ENCODE results near the gene YY1.
"Not testable (repeated sequence)": the region's sequence is repeated elsewhere in the genome, so short reads cannot be mapped to it uniquely, and the experiment has no call there.

YY1 gene

GRCh38 chr14:100297320-100298300 lies 58.7 kb downstream of the YY1 start:
- no peak for DNase-seq

GRCh38 chr14:100298551-100299237 lies 59.8 kb downstream of the YY1 start:
- DNase-seq = no peak

GRCh38 chr14:100299238-100299560 lies 60.3 kb downstream of the YY1 start:
- no peak for DNase-seq

GRCh38 chr14:100302616-100303015 lies 63.7 kb downstream of the YY1 start:
- DNase-seq = no peak

DNA sequence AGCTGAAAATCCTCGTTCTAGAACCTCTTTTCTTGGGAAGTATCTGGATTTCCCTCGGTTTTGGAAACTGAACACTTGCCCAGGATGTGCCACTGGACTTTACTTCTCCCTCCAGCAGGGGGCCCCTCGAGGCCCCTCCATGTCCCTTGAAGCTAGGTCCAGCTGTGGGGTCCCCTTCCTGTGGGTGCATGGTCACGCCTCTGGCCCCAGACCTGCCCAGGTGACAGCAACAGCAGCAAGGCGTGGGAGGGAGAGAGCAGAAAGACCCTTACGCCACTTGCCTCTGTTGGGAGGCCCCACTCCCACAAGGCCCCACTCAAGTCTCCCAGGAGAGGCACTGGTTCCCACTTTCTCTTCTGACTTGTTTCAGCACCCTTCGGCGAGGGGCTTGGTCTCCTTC lies 64.2 kb downstream of the YY1 start:
- DNase-seq = no peak

GRCh38 chr14:100303925-100304324 lies 65.0 kb downstream of the YY1 start:
- no peak for DNase-seq

GRCh38 chr14:100304825-100305323 lies 65.9 kb downstream of the YY1 start:
- peak; percentile 28 for DNase-seq

DNA sequence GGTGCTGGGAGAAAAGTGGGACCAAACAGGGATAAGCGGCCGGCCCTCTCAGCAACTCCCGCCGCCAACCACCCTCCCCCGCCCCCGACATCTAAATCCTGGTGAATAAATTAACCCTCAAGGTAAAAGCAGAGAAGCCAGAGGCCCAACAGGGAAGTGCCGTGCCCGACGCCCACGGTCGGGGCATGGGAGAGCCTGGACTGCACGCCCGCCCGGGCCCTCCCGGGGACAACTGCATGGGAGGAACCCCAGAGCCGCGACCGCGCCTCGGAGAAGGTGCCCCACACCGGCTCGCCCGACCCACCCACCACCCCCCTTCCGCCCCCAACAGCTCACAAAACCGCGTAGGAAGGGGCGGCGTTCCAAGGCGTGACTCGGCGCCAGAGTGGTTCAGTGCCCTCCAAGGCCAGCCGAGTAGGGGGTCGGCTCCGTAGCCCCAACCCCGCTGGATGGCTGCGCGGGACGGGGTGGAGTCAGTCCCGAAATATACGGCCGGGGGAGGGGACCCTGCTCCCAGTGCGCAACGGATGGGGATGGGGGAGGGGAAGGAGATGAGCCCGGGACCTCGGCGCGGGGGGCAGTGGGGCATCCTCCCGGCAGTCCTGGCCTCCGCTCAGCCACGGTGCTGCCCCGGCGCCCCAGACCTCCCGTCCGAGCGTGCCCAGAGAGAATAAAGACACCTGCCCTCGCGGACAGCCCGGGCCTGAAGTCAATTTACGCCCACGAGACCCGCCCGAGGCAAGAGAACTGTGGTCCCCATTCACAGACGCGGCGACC lies 66.6 kb downstream of the YY1 start:
- no peak for DNase-seq

GRCh38 chr14:100306101-100306997 lies 67.4 kb downstream of the YY1 start, which contains the start of gene SLC25A29:
Gene SLC25A29 (minus strand): TSS chr14:100306444. CDS start chr14:100306232, 212 bp downstream.
- DNase-seq = peak; percentile 68

DNA sequence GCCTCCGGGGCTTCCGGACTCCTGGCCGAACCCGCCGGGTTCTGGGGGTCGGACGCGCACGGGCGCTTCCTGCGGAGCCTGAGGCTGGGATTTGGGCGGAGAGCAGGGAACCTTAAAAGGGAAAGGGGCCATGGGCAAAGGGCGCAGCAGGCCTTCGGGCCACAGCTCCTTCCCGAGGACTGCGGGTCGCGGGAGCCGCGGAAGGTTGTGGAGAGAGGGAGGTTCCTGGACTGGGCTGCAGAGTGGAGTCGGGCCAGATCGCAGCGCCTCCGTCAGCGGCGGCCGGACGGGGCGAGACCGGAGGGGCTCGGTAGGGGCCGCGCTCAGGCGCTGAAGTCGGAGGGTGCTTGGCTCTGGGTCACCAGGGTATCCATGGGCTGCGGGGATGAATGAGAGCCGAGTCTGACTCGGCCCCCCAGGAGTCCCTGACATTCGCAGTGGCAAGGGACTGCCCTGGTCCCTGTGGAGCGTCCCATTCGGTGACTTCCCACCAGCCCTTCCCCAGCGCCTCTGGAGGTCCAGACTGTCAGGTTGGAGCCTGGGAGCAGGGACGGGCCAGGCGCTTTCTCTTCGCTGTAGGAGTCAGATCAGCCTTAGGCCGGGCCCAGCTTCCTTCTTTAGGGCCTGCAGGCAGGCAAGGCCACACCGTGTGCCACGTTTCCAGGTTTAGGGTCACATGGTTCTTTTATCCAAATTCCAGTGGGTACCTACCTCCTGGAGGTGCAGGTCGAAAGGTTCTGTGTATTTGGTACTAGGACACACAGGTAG lies 68.2 kb downstream of the YY1 start:
- DNase-seq = no peak

GRCh38 chr14:100307766-100308426 lies 69.0 kb downstream of the YY1 start:
- no peak for DNase-seq

- DNase-seq = not testable (repeated sequence)
These were observed 69.5 kb downstream of the YY1 start for GRCh38 chr14:100308427-100308792.

- DNase-seq = no peak
These were observed 70.2 kb downstream of the YY1 start for GRCh38 chr14:100309028-100309737.

GRCh38 chr14:100312110-100312876 lies 73.3 kb downstream of the YY1 start:
- not testable (repeated sequence) for DNase-seq

GRCh38 chr14:100312877-100313400 lies 74.0 kb downstream of the YY1 start:
- no peak for DNase-seq

GRCh38 chr14:100313464-100314230 lies 74.7 kb downstream of the YY1 start:
- DNase-seq = no peak

DNA sequence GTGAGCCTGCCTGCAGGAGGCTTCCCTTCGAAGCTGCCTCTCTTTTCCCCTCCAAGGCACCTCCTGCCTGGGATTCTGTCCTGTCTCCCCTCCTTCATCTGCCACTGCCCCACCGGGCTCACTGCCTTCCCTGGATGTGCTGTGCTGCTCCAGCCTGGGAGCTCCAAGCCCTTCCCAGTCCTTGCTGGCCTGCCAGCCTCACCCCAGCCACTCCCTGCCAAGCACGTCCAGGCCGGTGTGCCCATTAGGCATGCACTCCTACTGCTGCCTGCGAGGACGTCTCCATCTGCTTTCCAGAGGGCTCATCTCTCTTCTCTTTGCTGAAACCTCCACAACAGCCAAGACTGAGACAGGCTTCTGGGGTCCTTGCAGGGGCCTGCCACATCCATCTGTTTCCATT lies 75.8 kb downstream of the YY1 start:
- no peak for DNase-seq

DNA sequence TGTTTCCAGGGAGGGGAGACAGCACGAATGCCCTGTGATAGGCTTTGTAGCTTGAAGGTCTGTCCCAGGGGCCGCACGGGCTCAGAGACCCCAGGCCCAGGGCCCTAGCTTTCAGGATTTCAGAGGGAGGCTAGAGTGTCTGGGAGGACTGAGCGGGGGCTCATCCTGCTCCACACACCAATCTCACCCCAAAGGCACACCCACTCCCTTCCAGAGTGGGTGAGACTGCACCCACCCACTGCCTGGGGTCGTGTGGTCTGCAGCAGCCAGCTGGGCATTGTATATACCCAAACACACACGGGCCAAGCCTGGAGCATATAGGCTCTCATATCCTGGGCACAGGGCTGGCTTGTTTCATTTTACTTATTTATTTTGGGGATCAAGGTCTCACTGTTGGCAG lies 78.4 kb downstream of the YY1 start:
- no peak for DNase-seq

Data from NCI-H526 treated with DMSO at 0.1 percent for 48 hours (cell line).